Measurements from ENCODE around the gene SLX4IP.

DNA sequence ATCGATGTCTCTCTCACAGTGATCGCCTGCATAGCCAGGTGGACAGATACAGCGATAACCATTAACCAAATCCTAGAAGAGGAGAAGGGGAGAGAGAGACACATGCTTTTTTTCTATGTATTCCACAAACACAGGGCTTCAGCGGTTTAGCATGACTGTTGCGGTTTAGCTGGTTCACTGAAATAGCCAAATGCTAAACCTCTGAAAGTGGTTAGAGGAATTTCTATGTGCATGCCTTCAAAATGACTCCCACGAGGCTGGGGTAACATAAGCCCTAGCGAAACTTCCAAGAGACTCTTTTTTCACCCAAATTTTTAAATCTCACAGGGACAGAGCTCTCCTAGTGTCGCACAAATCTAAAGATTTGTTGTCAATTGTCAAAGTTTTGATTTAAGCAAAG lies 213.5 kb downstream of the SLX4IP start:
- TF ChIP-seq EZH2 (IDR thresholded peaks at IDR 0.05) (no peak), POLR2AphosphoS5 (IDR thresholded peaks at IDR 0.05; ENCODE audit: borderline replicate concordance, low read depth, low read length) (no peak), FOXP2 (optimal IDR thresholded peaks at IDR 0.05; ENCODE audit: control extremely low read depth, extremely low read length, insufficient read depth) (no peak)

All from SK-N-MC (cell line).